Breast epithelium (tissue), 3 donors: ENCODE results near the gene TAF11.

ENCODE experiments used
- CTCF ChIP-seq, 3 donors: fragments of 450-650 bp; IDR thresholded peaks; one replicate each; pipeline ENCODE4 v1.5.1; 2016 to 2017; ENCODE audit warnings: antibody characterized with exemption in 3 of 3, mild to moderate bottlenecking in 3 of 3, moderate library complexity in 3 of 3
- POLR2A ChIP-seq: fragments of 450-650 bp; IDR thresholded peaks from one replicate; pipeline ENCODE4 v1.6.1; 2016; ENCODE audit warnings: antibody characterized with exemption, mild to moderate bottlenecking, moderate library complexity

- no peak for TF ChIP-seq POLR2A
- TF ChIP-seq CTCF (IDR thresholded peaks at IDR 0.05): no peak
Observed at GRCh38 chr6:34877869-34878485, 9.9 kb downstream of the TAF11 start.
